HK-2 (cell line): ENCODE results near the gene SCAMP3.
"Not testable (repeated sequence)": the region's sequence is repeated elsewhere in the genome, so short reads cannot be mapped to it uniquely, and the experiment has no call there.

Experiments used
- DNase-seq: peaks from one replicate; pipeline ENCODE4 v3.0.0-alpha.2; 2018; ENCODE audit not compliant: unreplicated experiment

The SCAMP3 gene

DNA sequence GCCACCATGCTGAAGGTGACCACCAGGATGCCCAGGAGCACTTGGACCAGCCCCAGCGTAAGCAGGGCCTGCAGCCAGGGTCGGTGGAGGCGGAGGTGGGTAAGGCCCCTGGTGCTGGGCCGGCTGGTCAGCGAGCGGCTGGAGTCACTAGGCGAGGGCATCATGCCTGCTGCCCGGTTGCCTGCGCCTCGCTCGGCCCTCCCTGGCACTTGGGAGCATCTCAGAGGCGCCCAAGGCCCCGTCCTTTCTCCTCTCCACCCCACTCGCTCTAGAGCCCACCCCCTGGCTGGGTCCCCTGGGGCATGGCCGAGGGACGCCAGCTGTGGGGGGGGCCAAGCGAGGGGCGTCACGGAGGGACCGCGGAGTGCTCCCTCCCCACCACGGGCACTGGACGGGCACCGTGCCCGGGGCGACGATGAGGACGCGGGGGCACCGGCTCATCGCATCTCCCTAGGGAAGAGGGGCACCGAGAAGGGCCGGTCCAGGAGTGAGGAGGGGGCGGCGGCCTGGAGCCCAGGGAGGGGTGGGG, 7.4 kb downstream of the SCAMP3 start:
- DNase-seq = peak; percentile 34

DNA sequence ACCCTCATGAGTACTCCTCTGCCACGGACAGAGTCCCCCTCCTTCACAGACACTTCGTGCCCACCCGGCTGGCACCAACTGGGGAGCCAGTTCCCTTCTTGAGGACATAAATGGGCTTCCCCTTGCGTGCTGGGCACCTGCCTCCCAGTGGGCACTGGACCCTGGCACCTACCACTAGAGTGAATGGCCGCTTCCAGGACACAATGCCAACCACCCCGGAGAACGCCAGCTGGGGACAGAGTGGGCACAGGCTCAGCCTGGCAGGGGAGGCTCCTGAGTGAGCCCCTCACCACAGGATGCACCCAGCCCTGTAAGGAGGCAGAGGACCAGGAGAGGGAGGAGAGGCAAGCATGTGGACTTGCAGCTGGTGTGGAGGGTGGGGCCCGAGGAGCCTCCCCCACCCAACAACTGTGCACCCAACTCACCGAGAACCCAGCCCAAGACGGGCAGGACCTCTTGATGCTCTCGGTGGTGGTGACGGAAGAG, 7.9 kb downstream of the SCAMP3 start:
- no peak for DNase-seq

DNA sequence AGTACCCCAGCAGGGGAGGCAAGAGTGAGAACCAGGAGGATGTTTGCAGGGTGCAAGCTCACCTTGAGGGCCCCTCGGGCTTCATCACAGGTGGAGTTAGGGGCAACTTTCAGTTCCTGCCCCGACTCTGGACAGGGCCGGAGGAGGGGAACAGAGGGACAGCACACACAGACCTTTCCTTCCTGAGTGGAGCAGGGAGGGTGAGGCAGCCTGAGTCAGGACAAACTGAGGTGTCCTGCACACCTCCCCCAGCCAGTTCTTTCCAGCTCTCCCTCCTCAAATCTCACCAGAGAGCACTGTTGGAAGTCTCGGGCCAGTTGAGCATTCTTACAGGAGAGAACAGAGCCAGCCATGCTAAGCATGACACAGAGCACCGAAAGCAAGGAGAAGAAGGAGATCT, 8.4 kb downstream of the SCAMP3 start:
- no peak for DNase-seq

DNA sequence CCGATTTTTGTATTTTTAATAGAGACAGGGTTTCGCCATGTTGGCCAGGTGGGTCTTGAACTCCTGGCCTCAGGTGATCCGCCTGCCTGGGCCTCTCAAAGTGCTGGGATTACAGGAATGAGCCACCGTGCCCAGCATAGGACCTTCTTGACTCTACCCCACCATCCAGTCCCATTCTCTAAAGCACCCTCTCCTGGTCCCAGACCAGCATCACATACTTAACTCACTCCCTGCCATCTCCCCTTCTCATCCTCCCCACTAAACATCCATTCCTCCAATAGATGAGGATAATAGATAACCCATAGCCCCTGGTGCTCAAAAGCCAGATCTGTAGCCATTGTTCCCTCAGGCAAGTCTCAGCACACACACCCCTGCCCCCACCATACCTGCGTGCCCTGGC, 9.0 kb downstream of the SCAMP3 start:
- DNase-seq = no peak

DNA sequence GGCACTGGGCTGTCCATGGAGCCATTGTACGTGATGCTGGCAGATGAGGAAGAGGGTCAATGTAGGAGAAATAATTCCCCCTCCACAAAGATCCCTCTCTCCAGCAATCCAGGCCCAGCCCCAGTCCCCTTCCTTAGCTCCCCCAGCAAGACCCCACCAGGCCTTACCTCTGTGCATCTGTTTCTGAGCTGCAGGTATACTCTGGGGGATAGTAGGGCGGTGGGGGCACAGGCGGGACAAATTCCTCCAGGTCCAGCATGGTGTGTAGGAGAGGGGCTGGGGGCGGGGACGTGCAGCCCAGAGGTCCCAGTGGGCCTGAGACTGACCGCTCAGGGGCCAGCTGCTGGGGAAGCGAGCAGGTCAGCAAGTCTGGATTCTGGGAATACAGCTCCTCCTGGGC, 10.6 kb downstream of the SCAMP3 start:
- DNase-seq = no peak

DNA sequence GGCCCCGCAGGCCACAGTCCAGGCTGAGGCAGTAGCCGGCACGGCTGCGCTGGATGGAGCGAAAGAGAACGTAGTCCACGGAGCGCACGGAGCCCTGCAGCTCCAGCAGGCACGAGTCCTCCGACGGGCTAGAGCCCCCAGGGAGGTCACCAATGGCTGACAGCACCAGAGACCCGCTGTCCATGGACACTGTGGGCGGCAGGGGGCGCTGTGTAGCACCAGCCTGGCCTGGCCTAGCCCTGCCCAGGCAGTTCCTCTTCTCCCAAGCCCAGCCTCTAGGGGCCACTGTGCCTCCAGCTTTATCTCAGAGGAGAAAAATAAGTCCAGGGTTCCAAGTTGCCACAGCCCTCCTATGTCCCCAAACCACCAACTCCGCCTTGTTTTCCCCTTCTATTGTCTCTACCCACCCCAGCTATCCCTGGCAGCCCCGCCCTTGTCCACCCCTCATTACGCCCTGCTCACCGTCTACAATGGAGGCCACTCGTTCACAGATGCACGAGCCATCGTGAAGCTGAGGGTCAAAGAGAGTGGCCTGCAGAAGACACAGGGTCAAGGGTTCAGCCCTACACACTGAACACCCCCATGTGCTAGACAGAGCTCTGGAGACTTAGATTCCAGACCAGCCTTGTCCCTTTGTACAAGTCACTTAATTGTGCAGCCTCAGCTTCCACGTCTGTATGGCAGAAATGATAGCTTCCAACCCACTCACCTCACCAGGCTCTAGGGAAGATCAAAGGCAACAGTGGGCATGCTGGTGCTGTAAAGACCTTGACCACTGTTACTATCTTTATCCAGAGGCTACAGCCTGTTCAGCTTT, 11.3 kb downstream of the SCAMP3 start:
- peak; percentile 91 for DNase-seq

DNA sequence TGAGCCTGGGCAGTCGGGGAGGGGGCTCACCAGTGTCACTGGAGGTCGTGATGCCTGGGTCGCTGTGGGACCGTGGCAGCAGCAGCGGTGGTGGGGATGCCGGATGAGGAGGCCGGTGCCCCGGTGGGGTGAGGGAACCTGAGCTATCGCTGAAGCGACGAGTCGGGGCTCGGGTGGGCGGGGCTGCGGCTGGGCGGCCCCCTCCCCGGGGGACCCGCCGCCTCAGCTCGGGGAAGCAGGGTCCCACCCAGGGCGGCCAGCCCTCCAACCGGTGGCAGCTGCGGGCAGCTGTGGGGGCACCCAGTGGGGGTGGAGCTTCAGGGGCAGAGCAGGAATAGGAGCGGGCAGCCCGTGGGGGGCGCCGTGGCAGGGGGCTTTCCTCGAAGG, 11.9 kb downstream of the SCAMP3 start:
- no peak for DNase-seq

DNA sequence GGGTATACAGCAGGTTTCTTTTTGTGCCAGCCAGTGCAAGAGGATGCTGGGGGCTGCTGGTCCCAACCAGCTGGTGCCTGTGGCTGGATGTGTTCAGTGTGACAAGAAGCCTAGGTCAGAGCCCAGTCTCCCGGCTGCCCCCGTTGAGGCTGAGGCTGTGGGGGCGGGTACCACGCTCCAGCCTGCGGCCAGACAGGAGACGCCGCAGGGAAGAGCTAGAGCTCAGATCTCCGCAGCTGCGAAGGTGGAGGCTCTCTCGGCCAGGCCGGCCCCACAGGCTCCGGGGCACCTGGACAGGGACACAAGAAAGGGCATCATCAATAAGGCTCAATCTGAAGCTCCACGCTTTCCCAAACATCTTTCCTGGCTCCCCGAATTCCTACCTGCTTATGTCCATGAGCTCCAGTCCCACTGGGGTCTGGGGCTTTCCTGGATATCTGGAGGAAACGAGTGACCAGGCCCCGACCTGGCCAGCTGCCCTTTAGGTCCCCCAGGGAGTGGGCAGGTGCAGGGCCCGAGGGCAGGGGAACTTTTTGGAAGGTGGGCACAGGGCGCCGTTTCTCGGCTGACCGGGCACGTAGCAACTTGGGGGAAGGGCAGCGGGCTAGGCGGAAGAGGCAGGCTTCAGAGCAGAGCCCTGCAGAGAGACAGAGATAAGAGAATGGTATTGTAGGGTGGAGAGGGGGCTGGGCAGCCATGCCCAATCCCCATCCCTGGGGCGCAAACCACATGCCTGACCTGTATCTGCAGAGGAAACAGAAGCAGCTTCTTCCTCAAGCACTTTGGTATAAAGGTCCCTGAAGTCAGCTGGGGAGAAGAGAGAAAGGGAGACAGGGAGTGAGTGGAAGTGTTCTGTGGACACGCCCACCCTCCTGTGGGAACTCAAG, 14.2 kb downstream of the SCAMP3 start:
- no peak for DNase-seq

DNA sequence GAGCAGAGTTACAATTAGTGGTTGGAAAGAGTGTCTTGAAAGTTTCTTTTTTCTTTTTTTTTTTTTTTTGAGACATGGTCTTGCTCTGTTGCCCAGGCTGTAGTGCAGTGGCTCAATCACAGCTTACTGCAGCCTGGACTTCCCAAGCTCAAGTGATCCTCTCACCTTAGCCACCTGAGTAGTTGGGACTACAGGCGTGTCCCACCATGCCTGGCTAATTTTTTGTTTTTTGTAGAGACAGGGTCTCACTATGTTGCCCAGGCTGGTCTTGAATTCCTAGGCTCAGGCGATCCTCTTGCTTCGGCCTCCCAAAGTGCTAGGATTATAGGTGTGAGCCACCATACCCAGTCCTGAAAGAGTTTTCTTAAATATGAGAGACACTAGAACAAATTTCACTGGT, 15.4 kb downstream of the SCAMP3 start:
- DNase-seq = not testable (repeated sequence)

DNA sequence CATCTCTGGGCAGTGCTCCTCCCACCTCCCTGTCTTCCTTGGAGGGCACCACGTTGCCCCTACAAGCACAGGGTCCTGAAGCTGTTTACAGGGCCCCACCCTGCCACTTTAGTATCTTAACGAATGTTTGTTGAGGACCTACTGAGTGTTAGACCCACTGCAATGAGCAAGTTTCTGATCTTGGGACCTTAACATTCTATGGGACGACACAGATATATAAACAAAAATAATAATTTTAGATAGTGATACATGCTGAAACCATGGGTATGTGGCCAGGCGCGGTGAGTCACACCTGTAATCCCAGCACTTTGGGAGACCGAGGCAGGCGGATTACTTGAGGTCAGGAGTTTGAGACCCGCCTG, 17.0 kb downstream of the SCAMP3 start:
- DNase-seq = no peak

DNA sequence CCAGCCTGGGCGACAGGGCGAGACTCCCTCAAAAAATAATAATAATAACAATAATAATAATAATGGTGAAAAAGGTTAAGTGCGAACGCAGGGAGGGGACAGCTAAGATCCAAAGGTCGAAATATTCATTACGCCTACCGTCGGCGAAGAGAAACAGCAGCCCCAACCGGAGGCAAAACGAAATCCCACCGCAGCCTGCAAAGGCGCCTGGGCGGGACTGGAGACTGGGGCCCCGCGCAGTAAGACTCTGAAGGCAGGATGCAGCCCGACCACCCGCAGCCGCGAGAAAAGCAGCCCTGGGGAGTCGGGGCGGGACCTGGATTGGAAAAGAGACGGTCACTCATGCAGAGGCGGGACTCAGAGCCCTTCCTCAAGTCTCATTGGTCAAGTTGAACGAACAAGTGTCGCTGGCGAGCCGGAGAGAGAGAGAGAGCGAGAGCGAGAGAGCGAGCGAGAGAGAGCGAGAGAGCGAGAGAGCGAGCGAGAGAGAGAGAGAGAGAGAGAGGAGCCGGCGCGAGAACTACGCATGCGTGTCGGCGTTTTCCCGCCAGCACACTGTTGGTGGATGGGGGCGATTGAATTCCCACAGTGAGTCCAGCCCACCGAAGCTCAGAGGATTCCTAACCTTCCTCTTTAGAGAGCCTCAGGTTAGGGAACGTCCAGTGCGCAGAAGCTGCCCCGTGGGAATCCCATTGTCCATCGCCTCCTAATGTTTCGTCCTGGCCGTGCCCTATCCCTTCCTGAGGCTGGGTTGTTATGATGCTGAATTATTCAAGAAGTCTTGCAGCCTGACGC, 17.6 kb downstream of the SCAMP3 start:
- peak; percentile 98 for DNase-seq

DNA sequence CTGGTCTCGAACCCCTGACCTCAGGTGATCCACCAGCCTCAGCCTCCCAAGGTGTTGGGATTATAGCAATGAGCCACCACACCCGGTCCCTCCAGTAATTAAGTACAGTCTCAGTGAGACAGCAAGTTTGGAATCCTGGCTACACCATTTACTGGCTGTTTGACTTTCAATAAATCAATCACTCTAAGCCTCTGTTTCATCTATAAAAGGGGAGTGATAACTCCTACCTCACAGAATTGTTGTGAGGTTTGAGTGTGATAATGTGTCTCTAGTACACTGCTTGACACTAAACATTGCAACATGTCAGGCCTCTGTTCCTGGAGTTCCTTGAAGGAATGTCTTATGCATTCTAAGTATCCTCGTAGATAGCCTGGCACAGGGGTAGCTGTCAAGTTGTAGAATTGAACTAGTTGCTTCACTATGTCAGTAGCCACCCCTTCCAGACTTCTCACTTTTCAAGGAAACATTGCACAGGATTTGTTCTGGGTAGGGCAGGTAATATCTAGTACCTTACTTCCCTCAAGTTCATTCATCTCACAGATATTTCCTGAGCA, 19.3 kb downstream of the SCAMP3 start:
- DNase-seq = no peak

DNA sequence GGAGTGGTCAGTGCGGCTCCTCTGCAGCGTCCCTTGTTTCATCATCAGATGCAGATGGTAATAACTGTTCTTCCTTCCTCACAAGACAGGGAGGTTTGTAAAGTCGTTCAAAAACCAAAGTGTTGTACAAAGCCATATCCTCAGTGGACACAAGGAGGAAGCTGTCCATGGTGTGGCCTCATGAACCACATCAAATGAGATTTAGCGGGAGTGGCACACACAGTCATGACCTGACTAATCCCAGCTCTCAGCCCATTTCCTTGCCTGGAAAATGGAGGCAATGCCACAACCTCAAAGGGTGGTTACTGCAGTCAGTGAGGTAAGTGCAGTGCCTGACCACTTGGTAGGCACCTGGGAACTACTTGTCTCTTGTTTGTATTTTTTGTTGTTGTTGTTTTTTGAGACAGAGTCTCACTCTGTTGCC, 20.3 kb downstream of the SCAMP3 start:
- no peak for DNase-seq

DNA sequence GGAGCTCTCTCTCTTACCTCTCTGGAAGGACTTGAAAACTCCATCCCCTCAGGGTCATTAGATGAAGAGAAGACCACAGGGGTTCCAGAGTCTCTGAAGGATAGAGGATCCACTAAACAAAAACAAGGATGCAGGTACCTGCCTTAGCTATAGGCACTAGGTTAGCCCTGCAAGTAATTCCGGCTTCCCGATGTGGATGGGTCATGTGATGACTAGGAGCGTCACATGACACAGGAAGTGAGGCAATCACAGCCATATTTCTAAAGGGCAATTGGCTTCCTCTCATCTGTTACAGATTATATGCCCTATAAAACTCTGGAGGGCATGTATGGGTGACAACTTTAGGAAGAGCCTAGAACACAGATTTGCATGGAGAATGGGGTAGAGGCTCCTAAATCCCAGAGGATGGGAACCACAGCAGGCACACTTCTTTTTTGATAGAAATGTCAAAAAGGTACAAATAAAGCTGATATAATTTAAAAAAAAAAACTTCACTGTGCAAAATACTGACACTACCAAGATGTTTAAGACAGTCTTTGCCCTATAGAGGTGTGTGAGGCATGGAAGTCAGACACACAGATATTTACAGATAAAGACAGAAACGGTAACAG, 21.0 kb downstream of the SCAMP3 start:
- peak; percentile 63 for DNase-seq

DNA sequence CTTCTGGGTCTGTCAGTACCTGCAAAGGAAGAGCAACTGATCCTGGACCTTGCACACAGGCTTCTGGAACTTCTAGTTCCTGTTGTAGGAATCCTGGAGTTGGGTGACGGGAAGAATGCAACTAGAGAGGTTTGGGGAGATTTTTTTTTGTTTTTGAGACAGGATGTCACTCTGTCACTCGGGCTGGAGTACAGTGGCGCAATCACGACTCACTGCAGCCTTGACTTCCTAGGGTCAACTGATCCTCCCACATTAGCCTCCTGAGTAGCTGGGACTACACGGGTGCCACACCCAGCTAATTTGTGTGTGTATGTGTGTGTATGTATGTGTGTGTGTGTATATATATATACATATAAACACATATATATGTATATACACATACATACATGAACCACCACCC, 25.7 kb downstream of the SCAMP3 start:
- DNase-seq = no peak

DNA sequence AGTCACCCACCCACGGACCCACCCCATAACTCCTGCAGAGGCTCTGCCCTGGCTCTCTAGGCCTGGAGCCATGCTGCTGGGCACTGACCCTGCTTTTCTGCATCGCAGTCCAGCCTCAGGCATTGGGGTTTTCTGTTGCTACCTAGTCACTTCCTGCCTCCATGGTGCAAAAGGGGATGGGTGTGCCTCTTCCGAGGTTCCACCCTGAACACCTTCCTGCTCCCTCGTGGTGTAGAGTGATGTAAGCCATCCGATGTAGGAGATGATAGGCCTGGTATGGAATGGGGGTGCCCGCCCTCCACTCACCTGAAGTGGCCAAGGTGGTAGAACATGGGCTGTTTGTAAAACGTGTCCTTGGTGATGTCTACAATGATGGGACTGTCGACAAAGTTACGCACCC, 26.8 kb downstream of the SCAMP3 start:
- DNase-seq = not testable (repeated sequence)

DNA sequence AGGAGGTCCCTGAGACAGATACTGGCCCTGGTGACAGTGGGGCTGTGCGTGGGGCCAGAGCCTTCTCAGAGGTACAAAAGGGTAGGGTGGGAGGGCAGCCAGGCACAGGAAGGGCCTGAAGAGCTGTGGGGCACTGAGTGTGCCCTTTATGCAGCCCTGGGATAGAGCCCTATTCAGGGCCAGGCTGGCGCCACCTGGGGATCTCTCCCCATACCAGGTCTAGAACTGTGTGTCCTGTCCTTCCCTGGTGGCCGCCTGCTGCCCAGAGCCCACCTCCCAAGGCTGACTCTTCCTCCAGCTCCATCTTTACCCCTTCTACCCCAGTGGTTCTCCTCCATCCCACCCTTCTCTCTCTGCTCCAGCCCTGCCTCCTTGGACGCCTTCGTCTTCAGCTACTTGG, 28.7 kb downstream of the SCAMP3 start:
- DNase-seq = not testable (repeated sequence)

DNA sequence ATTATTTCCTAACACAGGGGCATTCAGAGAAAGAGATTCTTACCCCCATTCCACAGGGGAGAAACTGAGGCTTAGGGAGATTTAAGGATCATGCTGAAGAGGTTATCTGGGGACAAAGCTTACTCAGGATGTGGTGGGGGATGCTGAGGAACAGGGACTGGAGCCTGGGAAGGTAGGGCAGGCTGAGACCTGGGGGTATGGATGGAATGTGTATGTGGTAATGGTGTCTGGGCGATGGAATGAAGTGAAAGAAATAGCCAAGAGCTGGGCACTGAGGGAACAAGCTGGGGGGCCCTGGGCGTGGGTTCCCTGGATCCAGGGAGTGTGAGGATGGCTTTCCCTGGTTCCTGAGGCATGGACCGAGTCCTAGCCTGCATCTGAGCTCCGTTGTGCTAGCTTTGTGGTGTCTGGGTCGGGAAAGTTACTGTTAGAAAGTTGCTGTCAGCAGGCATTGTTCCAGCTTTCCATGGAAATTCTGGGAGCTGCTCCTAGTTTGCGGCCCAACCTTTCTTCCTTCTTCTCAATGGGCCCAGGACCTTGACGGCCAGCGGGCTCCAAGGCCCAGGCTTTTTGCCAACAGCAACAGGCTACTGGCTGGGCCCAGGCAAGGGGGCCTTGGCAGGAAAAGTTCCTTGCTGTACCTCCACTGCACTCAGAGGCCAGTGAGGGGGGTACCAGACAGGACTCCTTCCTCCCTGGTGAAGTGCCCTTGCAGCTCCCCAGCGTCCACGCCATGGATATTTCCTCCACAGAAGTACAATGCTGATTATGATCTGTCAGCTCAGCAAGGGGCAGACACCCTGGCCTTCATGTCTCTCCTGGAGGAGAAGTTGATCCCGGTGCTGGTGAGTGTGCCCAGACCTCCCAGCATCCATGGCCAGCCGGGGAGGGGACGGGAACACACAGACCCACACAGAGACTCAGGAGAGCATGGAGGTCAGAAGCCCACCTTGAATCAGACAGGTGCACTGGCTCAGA, 29.9 kb downstream of the SCAMP3 start:
- not testable (repeated sequence) for DNase-seq

DNA sequence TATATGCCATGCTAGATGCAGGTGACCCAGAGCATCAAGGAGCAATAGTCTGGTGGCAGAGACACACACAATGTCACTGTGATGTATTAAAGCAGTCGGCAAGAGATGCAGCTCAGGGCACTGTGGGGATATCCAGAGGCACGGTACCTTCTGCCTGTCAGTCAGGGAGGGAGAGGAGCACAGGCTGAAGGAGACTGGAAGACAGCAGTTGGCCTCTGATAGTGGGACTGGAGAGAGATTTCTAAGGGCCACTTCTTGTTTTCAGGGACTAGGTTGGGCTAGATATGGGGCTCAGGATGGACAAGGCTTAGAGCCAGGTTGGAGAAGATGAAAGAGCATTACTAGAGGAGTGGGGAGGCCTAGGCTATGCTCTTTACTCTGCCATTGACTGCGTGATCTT, 30.9 kb downstream of the SCAMP3 start:
- DNase-seq = not testable (repeated sequence)

DNA sequence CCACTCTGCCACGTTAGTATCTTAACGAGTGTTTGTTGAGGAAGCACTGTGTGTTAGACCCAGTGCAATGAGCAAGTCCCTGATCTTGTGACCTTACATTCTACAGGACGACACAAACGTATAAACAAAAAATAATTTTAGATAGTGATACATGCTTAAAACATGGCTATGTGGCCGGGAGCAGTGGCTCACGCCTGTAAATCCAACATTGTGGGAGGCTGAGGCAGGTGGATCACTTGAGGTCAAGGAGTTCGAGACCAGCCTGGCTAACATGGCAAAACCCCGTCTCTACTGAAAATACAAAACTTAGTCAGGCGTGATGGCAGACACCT, 34.1 kb downstream of the SCAMP3 start:
- no peak for DNase-seq
